GM18870 (cell line): ENCODE measurements around the gene AXIN2.
"Not testable (repeated sequence)": the region's sequence is repeated elsewhere in the genome, so short reads cannot be mapped to it uniquely, and the experiment has no call there.

Experiments used
- ATAC-seq: cut with Tn5 transposase; IDR thresholded peaks from one replicate; pipeline ENCODE4 v1.9.1; 2021; ENCODE audit warnings: moderate library complexity; ENCODE audit not compliant: unreplicated experiment

The AXIN2 gene

GRCh38 chr17:65538675-65539529, 22.5 kb downstream of the AXIN2 start:
- no peak for ATAC-seq

DNA sequence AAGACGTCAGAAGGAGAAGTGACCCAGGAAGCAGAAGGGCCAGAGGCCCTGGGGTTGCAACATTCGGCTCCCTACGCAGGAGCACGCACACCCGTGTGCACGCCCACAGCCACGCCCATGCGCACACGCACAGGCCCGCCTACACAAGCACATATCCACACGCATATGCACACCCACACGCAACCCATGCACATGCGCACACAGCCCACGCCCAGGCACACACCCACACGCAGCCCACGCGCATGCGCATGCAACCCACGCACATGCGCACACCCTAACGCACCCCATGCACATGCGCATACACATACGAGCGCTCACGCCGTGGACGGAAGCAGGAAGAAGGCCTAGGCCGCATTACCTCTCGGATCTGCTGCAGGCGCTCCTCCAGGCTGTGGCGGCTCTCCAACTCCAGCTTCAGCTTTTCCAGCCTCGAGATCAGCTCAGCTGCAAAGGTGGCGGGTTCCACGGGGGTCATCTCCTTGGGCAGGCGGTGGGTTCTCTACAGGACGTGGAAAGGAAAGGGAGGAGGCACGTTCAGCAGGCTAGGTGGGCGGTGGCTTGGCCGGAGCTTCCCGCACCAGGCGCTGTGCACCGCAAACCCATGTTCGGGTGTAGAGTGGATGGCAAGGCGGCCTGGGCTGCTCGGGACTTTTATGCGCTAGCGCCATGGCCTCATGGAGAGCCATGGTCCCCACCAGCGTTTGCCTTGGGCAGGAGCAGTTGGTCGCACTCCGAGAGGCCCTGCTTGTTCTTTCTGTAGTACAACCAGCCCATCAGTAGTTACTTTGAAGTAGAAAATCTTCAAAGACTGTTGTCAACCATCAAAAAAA, 23.4 kb downstream of the AXIN2 start:
- ATAC-seq = no peak

DNA sequence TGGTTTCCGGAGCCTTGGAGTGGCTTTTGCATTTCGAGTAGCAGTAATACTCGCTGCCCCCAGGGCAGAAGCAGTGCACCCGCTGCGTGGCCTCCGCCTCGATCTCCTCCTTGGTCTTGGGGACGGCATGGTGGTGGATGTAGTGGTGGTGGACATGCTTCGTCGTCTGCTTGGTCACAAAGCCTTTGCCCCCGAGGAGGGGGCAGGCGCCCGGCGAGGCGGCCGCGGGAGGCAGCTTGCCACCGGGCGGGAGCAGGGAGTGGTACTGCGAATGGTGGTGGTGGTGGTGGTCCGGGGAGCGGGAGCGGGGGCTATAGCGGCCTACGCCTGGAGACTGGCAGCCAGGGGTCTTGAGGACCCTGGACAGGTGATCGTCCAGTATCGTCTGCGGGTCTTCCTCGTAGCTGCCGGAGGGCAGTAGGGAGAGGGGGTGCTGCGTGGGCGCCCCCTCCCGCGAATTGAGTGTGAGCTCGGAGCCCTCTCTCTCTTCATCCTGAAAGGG, 24.1 kb downstream of the AXIN2 start:
- ATAC-seq = no peak

GRCh38 chr17:65536573-65537342, 24.7 kb downstream of the AXIN2 start:
- ATAC-seq = no peak

DNA sequence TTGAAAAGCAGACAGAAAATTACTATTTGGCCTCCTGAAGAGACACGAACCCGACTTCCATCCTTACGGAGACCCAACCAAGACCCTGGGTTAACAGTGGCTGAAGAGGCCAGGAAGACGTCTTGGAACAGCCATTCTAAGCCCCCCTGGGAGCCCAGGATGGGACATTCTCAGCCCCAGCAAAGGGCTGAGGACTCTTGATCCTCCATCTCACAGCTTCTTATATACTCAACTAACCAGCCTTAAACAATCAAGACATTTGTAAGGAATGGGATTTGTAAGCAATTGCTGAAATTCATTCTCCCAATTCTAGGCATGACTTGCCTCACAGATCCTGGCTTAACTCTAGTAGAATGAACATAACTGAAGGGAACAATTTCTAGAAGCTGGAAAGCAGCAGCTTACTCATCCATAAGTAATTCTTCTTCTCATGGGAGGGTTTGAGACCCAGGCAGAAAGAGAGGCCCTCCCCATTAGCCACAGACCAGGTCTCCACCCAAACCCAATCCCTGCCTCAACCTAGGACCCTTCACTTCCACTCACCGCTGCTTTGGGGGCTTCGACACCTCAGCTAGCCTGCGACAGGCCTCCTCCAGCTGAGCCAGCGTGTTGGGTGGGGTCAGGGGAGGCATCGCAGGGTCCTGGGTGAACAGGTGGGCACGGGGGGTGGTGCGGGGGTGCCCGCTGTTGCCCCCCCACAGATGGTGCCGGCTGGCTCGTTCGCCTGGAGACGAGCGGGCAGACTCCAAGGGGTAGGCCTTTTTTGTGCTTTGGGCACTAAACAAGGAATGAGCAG, 25.5 kb downstream of the AXIN2 start:
- ATAC-seq = no peak

- ATAC-seq = no peak
These were observed 27.5 kb downstream of the AXIN2 start for GRCh38 chr17:65533852-65534457.

DNA sequence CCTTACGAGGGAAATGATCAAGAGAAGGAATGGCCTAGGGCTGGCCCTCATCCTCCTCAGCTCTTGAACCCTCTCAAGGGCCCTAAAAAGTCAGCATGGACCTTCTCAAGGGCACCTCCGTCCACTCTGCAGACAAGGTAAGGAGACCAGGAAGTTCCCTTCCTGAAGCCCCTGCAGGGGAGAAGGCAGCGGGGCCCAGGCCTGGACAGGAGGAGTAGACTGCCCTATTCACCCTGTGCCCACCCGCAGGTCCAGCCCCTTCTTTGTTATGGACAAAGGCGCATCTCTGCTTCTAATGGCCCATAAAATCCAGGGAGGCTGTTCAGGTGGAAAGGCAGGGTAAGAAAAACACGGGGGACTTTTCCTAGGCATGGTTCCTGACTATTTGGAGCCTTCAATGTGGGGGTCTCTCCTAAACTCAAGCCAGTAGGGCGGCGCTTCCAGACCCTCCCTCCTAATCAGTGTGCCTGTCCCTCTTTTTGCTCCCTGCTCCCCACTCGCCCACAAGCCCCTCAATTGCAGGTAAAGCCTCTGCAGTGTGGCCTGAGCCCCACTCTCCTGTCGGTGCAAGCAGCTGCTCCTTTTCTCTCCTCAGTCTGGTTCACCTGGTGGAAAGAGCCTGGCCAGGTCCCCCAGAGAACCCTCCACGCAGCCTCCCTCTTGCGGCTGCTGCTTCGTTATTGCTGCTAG, 28.2 kb downstream of the AXIN2 start:
- ATAC-seq = no peak

DNA sequence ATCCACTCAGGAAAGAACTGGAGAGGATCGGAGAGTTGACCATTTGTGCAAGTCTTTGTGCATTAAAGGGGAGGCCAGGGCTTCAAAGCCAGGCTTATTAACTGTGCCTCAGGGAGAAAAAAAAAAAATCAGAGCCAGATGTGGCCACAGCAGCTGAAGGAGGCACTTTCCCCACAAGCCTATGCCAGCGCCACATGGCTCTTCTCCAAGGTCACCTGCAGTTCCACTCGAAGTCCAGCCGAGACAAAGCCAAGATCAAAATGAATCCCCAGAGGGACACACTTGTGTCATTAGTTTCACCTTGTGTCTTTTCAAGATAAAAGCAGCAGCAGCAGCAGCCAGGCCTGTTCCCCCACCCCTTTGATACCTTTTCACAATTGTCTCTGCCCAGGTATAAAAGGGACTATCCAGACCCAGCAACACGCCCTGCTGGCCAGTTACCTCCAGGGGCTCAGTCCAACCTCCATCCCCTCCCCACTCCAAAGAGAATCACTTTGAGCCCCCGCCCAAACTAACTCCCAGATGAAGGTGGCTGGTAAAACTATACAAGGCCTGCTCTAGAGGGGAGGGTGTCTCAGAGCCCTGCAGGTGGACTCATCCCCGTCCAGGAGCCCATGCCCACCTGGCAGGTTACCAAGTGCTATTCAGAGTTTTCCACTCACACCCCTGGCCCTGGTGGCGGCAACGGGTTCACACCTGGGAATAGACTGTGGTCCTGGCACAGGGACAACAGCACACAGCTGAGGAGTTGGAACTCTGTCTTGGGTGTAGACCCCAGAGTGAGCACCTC, 29.2 kb downstream of the AXIN2 start:
- ATAC-seq = no peak

DNA sequence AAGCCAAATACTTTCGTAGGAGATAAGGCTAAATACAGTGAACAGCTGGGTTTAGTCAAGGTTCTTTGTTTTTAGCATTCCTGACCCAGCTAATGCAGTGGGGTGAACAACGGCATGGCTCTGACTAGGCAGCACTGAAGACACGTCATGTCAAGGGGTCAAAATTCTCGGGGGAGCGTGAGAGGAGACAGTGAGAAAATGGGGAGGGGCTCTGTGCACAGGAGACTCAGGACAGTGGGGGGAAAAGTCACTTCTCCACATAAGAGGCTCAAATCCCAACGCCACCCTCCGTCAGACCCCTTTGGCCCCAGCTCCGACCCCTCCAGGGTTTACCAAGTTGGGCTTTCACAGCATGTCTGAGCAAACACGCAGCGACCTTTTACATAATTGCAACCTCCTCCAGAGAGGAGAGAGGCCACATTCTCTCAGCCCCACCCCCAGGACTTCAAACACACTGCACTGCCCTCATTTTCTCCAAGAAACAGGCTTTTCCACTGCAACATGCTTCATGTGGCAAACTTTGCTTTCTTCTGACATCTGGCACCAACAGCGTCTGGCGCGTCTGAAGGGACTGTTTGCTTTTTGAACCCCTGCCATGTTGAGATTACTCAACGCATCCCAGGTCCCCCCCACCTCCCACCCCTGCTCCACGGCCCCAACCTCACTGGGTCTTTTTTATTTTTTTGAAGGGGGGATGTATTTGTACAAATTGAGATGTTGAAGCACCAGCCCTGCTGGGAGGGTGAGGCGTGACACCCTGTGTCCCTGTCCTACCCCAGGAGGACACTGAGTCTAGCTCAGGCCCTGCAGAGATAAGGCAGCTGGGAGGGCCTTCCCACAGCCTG, 30.0 kb downstream of the AXIN2 start:
- ATAC-seq = no peak

DNA sequence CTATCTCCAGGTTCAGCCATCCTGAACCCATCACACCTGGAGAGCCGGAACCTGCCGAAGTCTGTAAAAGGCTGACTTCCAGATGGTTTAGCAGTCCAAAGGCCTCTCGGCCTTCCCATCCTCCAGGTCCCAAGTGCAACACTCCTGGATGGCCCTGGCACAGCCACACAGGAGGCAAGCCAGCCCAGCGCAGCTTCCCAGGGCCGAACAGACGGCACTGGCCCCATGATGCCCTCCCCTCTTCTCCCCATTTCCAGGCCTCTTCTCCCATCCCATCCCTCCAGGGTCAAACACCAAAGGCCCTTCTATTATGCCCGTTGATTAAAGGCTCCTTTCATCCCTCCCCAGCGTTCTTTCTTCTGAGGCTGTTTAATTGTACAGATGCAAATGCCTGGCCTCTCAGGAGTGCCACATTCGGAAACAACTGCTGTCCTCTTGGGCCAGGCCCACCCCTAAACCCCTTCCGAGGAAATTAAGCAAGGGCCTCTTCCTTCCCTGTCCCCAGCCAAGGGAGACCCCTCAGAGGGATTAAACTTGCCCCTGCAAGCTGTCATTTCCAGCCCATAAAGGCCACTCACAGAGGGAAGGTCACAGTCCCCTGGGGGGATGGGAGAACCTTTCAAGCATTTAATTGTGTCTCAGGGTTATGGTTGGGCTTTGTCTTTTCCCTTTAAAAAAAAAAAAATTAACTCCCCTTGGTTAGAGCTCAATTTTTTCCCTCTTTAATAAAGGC, 30.8 kb downstream of the AXIN2 start:
- ATAC-seq = no peak

- no peak for ATAC-seq
These were observed 31.5 kb downstream of the AXIN2 start for GRCh38 chr17:65529761-65530522.

GRCh38 chr17:65529040-65529633, 32.3 kb downstream of the AXIN2 start:
- ATAC-seq = no peak

GRCh38 chr17:65527857-65528591, 33.4 kb downstream of the AXIN2 start:
- no peak for ATAC-seq

GRCh38 chr17:65527381-65527780, 34.1 kb downstream of the AXIN2 start:
- no peak for ATAC-seq

- ATAC-seq = not testable (repeated sequence)
These were observed 34.6 kb downstream of the AXIN2 start for GRCh38 chr17:65526854-65527253.
